Transverse colon (tissue), 4 donors: ENCODE measurements around the gene DHRS7C. TPM values are rescaled to one million over a fixed set of nuclear protein-coding genes. Genes with fewer than 3 reads are reported as not detected.

Experiments
- DNase-seq: peaks from one replicate; pipeline ENCODE4 v3.0.0-alpha.2; 2019
- H3K27ac ChIP-seq, 4 donors: fragments of 200-600 bp; sonication (generic); 2 replicates each; pipeline ENCODE4 v1.5.1; 2016 to 2018; ENCODE audit warnings: inconsistent platforms in 4 of 4
- H3K27me3 ChIP-seq: fragments of 200-600 bp; sonication (generic); 2 replicates; pipeline ENCODE4 v1.5.1; 2017; ENCODE audit warnings: inconsistent platforms
- H3K36me3 ChIP-seq, 4 donors: fragments of 200-600 bp; sonication (generic); 2 replicates each; pipeline ENCODE4 v1.5.1; 2017 to 2019; ENCODE audit warnings: inconsistent platforms in 4 of 4
- H3K4me1 ChIP-seq, 4 donors: fragments of 200-600 bp; sonication (generic); 2 replicates each; pipeline ENCODE4 v1.5.1; 2017 to 2020; ENCODE audit warnings: inconsistent platforms in 4 of 4
- H3K4me3 ChIP-seq, 4 donors: fragments of 200-600 bp; sonication (generic); 1 replicate in 1 of 4; 2 replicates in 3 of 4; pipeline versions ENCODE4 v1.5.1 to v1.6.1; 2017 to 2019; ENCODE audit warnings: inconsistent platforms in 4 of 4
- H3K9me3 ChIP-seq, 2 donors: fragments of 200-600 bp; sonication (generic); 2 replicates each; pipeline ENCODE4 v1.5.1; 2017 to 2019; ENCODE audit warnings: inconsistent platforms in 2 of 2
- EP300 ChIP-seq: sonication (generic); formaldehyde crosslinking; IDR thresholded peaks from one replicate; pipeline ENCODE4 v1.6.1; 2017; ENCODE audit warnings: antibody characterized with exemption, low read depth
- POLR2A ChIP-seq: fragments of 450-650 bp; IDR thresholded peaks from one replicate; pipeline ENCODE4 v1.6.1; 2016; ENCODE audit warnings: antibody characterized with exemption, mild to moderate bottlenecking, moderate library complexity
- POLR2AphosphoS5 ChIP-seq, 3 donors: sonication (generic); formaldehyde crosslinking; IDR thresholded peaks; one replicate each; pipeline ENCODE4 v1.6.1; 2016; ENCODE audit warnings: antibody characterized with exemption in 3 of 3
- WGBS, 2 donors: methylation state at CpG; one replicate each; pipeline ENCODE4 v1.1.5; 2018; ENCODE audit warnings: low coverage in 1 of 2; 5-methylcytosine and 5-hydroxymethylcytosine counted together
- in situ Hi-C, 4 donors: fragments of 200-750 bp; cut with MboI; loops; one replicate each; pipeline versions ENCODE4 v1.15.0 to v1.15.1; 2017; ENCODE audit warnings: low sequenced_read_pairs in 3 of 4, low pct_ligation_motif_present in 1 of 4, low pct_unique_long_range_greater_than_20kb in 1 of 4
- intact Hi-C: fragments of 100-400 bp; cut with DNase I; formaldehyde crosslinking; loops from one replicate; pipeline ENCODE4 v1.15.1; 2023; ENCODE audit warnings: low total_unique reads
- total RNA-seq, 4 donors: library from RNA; depleted of rRNA; stranded (reverse); fragments of >200 nt; gene quantifications; one replicate each; pipeline ENCODE4 v1.1.0, GENCODE V29; 2016
- TF ChIP-seq, protein P1 (sequence below), 5 experiments: fragments of 200-600 bp in 3 of 5; fragments of 450-650 bp in 2 of 5; sonication (generic) in 3 of 5; IDR thresholded peaks; 1 replicate in 2 of 5; 2 replicates in 3 of 5; pipeline ENCODE4 v1.5.1; 2016 to 2017; ENCODE audit warnings: antibody characterized with exemption in 5 of 5, inconsistent platforms in 3 of 5, mild to moderate bottlenecking in 2 of 5, moderate library complexity in 1 of 5

Gene DHRS7C
- total RNA-seq, 4 donors from 2014 or later: not detected

DNA sequence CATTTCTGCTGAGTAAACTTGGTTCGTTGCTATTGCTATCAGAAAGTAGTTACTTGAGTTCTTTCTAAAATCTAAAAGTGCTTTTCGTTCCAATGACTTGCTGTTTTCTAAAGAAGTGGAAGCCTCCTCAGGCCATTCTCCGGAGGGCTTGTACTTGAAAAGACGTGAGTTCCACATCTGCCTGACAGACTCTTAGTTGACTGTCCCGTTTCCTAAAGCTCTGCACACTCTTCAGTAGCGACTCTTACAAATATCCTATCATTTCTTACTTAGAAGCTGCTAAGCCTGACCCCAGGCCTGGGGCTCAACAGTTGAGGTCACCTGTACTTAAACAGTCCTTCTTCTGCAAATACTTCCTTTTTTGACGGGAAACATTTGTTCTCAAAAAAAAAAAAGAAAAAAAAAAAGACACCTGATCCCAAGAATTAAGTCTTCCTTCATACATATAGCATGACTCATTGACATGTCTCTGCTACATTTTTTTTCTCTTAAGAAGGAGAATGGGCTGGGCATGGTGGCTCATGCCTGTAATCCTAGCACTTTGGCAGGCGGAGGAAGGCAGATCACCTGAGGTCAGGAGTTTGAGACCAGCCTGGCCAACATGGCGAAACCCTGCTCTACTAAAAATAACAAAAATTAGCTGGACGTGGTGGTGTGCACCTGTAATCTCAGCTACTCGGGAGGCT, 61.5 kb downstream of the DHRS7C start:
- no peak overlapping the region for H3K27ac ChIP-seq
- H3K36me3 ChIP-seq: no peaks in the 10 kb centered on the region
- no peak for TF ChIP-seq POLR2A
- no peak for TF ChIP-seq EP300
- no peak for TF ChIP-seq POLR2AphosphoS5 (IDR thresholded peaks at IDR 0.05)
- TF ChIP-seq, protein P1, sequence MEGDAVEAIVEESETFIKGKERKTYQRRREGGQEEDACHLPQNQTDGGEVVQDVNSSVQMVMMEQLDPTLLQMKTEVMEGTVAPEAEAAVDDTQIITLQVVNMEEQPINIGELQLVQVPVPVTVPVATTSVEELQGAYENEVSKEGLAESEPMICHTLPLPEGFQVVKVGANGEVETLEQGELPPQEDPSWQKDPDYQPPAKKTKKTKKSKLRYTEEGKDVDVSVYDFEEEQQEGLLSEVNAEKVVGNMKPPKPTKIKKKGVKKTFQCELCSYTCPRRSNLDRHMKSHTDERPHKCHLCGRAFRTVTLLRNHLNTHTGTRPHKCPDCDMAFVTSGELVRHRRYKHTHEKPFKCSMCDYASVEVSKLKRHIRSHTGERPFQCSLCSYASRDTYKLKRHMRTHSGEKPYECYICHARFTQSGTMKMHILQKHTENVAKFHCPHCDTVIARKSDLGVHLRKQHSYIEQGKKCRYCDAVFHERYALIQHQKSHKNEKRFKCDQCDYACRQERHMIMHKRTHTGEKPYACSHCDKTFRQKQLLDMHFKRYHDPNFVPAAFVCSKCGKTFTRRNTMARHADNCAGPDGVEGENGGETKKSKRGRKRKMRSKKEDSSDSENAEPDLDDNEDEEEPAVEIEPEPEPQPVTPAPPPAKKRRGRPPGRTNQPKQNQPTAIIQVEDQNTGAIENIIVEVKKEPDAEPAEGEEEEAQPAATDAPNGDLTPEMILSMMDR (IDR thresholded peaks at IDR 0.05): no peak
- in situ Hi-C loops: loop anchor here in 1 of 4 donors (25.0 kb wide), 1 partner anchor 157 kb away; no protein-coding TSS in a partner anchor
- no peak overlapping the region for H3K4me3 ChIP-seq
- H3K9me3 ChIP-seq: no peaks in the 10 kb centered on the region
- no peaks in the 10 kb centered on the region for H3K4me1 ChIP-seq
- no peaks in the 10 kb centered on the region for H3K27me3 ChIP-seq
- DNase-seq: no peak
- intact Hi-C loops: loop anchor here (5.0 kb wide), 1 partner anchor 428 kb away; no protein-coding TSS in a partner anchor
- WGBS, 2 donors: 75 to 88% methylated on average over 10 to 11 of the region's 11 CpGs

DNA sequence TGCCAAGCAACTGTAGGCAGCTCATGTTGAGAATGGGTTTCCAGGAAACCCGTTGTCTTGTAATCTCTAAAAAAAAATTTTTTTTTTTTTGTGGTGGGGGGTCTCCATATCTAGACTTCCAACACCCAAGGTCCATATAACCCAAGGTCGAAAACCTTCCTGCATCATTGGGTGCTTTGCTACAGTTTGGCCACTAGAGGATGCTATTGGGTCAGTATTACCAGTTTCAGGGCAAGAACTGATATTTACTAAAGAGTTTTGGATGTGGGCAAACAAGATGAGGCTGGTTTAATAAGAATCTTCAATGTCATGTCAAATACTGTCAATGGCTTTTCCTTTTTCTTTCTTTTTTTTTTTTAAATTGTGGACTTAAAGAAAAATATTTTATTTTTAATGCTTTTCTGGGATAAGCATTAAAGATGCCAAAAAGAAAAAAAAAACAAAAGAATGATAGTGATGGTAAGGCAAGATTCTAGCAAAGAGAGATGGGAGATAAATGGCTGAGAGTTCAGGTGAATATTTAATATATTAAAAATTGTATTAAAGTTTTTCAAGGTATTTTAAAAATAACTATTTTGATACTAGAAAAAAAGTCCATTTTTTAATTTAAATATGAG, 62.2 kb downstream of the DHRS7C start:
- no peak for DNase-seq
- H3K36me3 ChIP-seq: no peaks in the 10 kb centered on the region
- in situ Hi-C loops (loop anchor here in 1 of 4 donors (25.0 kb wide), 1 partner anchor 158 kb away; no protein-coding TSS in a partner anchor), intact Hi-C loops (no loop called here)
- H3K9me3 ChIP-seq: no peaks in the 10 kb centered on the region
- TF ChIP-seq POLR2A: no peak
- TF ChIP-seq, protein P1 (IDR thresholded peaks at IDR 0.05): peak; percentile 93 to 98 (median 97)
- H3K4me3 ChIP-seq: no peak overlapping the region
- 0 to 6% methylated on average over 1 to 2 of the region's 2 CpGs for WGBS, 2 donors
- no peaks in the 10 kb centered on the region for H3K4me1 ChIP-seq
- H3K27me3 ChIP-seq: no peaks in the 10 kb centered on the region
- H3K27ac ChIP-seq: no peak overlapping the region

DNA sequence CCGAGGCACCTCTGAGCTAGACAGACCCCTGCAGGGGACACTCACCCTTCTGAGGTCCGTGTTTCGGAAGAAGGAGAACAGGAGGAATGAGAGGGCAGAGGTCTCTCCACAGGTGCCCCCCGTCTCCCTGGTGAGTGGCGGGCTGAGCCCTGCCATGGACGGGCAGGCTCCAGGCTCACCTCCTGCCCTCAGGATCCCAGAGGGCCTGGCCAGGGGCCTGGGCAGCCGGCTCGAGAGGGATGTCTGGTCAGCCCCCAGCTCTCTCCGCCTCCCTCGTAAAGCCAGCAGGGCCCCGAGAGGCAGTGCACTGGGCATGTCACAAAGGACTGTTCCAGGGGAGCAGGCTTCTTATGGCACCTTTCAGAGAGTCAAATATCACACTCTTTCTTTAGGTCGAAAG, 62.8 kb downstream of the DHRS7C start:
- in situ Hi-C loops: loop anchor here in 1 of 4 donors (25.0 kb wide), 1 partner anchor 159 kb away; no protein-coding TSS in a partner anchor
- DNase-seq: no peak
- no peaks in the 10 kb centered on the region for H3K9me3 ChIP-seq
- no peaks in the 10 kb centered on the region for H3K4me1 ChIP-seq
- WGBS, 2 donors: 78% methylated on average over 12 of the region's 12 CpGs; no CpG with 5 or more reads in 1 of the 2 donors
- intact Hi-C loops: no loop called here
- H3K4me3 ChIP-seq: no peak overlapping the region
- TF ChIP-seq, protein P1 (IDR thresholded peaks at IDR 0.05): no peak
- TF ChIP-seq EP300 (no peak), POLR2A (no peak), POLR2AphosphoS5 (IDR thresholded peaks at IDR 0.05) (no peak)
- H3K27me3 ChIP-seq: no peaks in the 10 kb centered on the region
- no peaks in the 10 kb centered on the region for H3K36me3 ChIP-seq
- H3K27ac ChIP-seq: no peak overlapping the region

DNA sequence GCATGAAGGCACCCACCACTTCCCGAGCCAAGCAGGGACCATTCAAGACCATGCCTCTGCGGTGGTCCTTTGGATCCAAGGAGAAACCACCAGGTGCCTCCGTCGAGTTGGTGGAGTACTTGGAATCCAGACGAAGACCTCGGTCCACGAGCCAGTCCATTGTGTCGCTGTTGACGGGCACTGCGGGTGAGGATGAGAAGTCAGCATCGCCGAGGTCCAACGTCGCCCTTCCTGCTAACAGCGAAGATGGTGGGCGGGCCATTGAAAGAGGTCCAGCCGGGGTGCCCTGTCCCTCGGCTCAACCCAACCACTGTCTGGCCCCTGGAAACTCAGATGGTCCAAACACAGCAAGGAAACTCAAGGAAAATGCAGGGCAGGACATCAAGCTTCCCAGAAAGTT, 63.4 kb downstream of the DHRS7C start:
- intact Hi-C loops (no loop called here), in situ Hi-C loops (loop anchor here in 1 of 4 donors (25.0 kb wide), 1 partner anchor 159 kb away; no protein-coding TSS in a partner anchor)
- DNase-seq: no peak
- Histone ChIP-seq H3K27me3 (no peaks in the 10 kb centered on the region), H3K27ac (no peak overlapping the region), H3K4me1 (no peaks in the 10 kb centered on the region), H3K9me3 (no peaks in the 10 kb centered on the region), H3K36me3 (no peaks in the 10 kb centered on the region), H3K4me3 (no peak overlapping the region)
- no peak for TF ChIP-seq POLR2AphosphoS5 (IDR thresholded peaks at IDR 0.05)
- WGBS, 2 donors: 92 to 97% methylated on average over 6 to 18 of the region's 18 CpGs
